ENCODE results near the gene EMSY.

DNA sequence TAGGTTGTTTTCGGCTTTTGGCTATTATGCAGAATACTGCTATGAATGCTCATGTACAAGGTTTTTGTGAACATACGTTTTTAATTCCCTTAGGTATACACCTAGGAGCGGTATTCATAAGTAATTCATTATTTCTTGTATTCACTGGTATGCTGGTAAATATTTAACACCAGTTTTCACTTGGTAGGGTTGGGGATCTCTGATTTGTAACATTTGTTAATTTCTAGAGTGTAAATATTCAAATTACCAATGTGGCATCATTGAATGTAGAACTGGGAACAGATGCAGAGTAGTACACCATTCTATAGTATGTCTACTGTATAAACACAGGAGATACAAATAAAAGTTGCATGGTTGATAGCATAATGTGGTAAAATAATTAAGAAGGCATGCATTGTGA, 47.4 kb upstream of the EMSY start:
- TF ChIP-seq POLR2A (IDR thresholded peaks at IDR 0.05), result no peak
- TF ChIP-seq, protein P1, sequence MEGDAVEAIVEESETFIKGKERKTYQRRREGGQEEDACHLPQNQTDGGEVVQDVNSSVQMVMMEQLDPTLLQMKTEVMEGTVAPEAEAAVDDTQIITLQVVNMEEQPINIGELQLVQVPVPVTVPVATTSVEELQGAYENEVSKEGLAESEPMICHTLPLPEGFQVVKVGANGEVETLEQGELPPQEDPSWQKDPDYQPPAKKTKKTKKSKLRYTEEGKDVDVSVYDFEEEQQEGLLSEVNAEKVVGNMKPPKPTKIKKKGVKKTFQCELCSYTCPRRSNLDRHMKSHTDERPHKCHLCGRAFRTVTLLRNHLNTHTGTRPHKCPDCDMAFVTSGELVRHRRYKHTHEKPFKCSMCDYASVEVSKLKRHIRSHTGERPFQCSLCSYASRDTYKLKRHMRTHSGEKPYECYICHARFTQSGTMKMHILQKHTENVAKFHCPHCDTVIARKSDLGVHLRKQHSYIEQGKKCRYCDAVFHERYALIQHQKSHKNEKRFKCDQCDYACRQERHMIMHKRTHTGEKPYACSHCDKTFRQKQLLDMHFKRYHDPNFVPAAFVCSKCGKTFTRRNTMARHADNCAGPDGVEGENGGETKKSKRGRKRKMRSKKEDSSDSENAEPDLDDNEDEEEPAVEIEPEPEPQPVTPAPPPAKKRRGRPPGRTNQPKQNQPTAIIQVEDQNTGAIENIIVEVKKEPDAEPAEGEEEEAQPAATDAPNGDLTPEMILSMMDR (IDR thresholded peaks at IDR 0.05), result no peak

All from prostate gland (tissue), 2 donors.